H1 (cell line): ENCODE results near the gene C1GALT1C1. TPM values are rescaled to one million over a fixed set of nuclear protein-coding genes. Genes with fewer than 3 reads are reported as not detected.

Source experiments
- ASH2L ChIP-seq: fragments of 200-600, 300-600 bp; sonication (generic); IDR thresholded peaks from one replicate; pipeline ENCODE4 v1.7.1; 2017; ENCODE audit warnings: low read length
- BCL11A ChIP-seq, 2 experiments: IDR thresholded peaks; one replicate each; pipeline ENCODE4 v1.6.1; 2011; ENCODE audit warnings: low read depth in 2 of 2, low read length in 2 of 2, mild to moderate bottlenecking in 2 of 2
- E2F6 ChIP-seq: IDR thresholded peaks from 2 replicates; pipeline ENCODE4 v1.6.1; 2012; ENCODE audit warnings: inconsistent platforms
- EGR1 ChIP-seq: IDR thresholded peaks from 2 replicates; pipeline ENCODE4 v1.6.1; 2011; ENCODE audit warnings: low read depth, low read length, borderline replicate concordance
- GABPA ChIP-seq: IDR thresholded peaks from 2 replicates; pipeline ENCODE4 v1.6.1; 2011; ENCODE audit warnings: mild to moderate bottlenecking, low read length, moderate library complexity, borderline replicate concordance; ENCODE audit not compliant: insufficient read depth
- MAFK ChIP-seq: IDR thresholded peaks from 2 replicates; pipeline ENCODE4 v1.6.1; 2012; ENCODE audit warnings: low read depth, mild to moderate bottlenecking, improper control_type of control experiment, low read length
- MAX ChIP-seq: IDR thresholded peaks from 2 replicates; pipeline ENCODE4 v1.6.1; 2012; ENCODE audit warnings: inconsistent platforms
- NRF1 ChIP-seq: IDR thresholded peaks from 2 replicates; pipeline ENCODE4 v1.6.1; 2011; ENCODE audit warnings: mild to moderate bottlenecking, low read depth, low read length, improper control_type of control experiment
- POLR2A ChIP-seq, 2 experiments: IDR thresholded peaks; 1 replicate in 1 of 2; 2 replicates in 1 of 2; pipeline ENCODE4 v1.6.1; 2011; ENCODE audit warnings: low read depth in 2 of 2, low read length in 2 of 2, mild to moderate bottlenecking in 2 of 2; ENCODE audit errors: control extremely low read depth in 1 of 2
- RBBP5 ChIP-seq: IDR thresholded peaks from 2 replicates; pipeline ENCODE4 v1.7.1; 2012; ENCODE audit warnings: low read depth, mild to moderate bottlenecking, inconsistent platforms, low read length, moderate library complexity, borderline replicate concordance
- SIX5 ChIP-seq: IDR thresholded peaks from 2 replicates; pipeline ENCODE4 v1.6.1; 2011; ENCODE audit warnings: mild to moderate bottlenecking, low read depth, low read length
- SRF ChIP-seq: IDR thresholded peaks from 2 replicates; pipeline ENCODE4 v1.6.1; 2011; ENCODE audit warnings: mild to moderate bottlenecking, low read depth, low read length, moderate library complexity
- YY1 ChIP-seq: IDR thresholded peaks from 2 replicates; pipeline ENCODE4 v1.6.1; 2011; ENCODE audit warnings: low read depth, mild to moderate bottlenecking, low read length
- polyA plus RNA-seq, 7 experiments: library from polyadenylated mRNA; depleted of rRNA in 3 of 7; stranded (reverse) in 5 of 7; unstranded in 2 of 7; fragments of >200 nt in 5 of 7; fragments of 200-250 nt in 2 of 7; gene quantifications; 1 replicate in 5 of 7; 2 replicates in 1 of 7; 4 replicates in 1 of 7; pipeline versions ENCODE4 v1.2.1 to v1.2.3, GENCODE V29; 2011 to 2013; ENCODE audit warnings: missing spikeins in 2 of 7, mixed read lengths in 2 of 7
- total RNA-seq: library from RNA; stranded (reverse); fragmentation: NEBNext Ultra II Directional; extraction: Animal tissue kit (Norgen Biotek cat#: 25700); gene quantifications from 2 replicates; pipeline ENCODE4 v1.2.1, GENCODE V29; 2021
- TF ChIP-seq, protein P1 (sequence below), 3 experiments: IDR thresholded peaks; 1 replicate in 2 of 3; 2 replicates in 1 of 3; pipeline versions ENCODE4 v1.5.1 to v1.6.1; 2011; ENCODE audit warnings: low read length in 3 of 3, mild to moderate bottlenecking in 3 of 3, inconsistent platforms in 2 of 3, low read depth in 1 of 3, moderate library complexity in 1 of 3; ENCODE audit not compliant: insufficient read depth in 1 of 3; ENCODE audit errors: control extremely low read depth in 1 of 3

C1GALT1C1 gene
- total and polyA plus RNA-seq, 2 of the 8 experiments (the other 6 are each of a cell fraction or from before 2014, with no cell fraction given), result 12.5 to 13.9 TPM

- TF ChIP-seq, protein P1, sequence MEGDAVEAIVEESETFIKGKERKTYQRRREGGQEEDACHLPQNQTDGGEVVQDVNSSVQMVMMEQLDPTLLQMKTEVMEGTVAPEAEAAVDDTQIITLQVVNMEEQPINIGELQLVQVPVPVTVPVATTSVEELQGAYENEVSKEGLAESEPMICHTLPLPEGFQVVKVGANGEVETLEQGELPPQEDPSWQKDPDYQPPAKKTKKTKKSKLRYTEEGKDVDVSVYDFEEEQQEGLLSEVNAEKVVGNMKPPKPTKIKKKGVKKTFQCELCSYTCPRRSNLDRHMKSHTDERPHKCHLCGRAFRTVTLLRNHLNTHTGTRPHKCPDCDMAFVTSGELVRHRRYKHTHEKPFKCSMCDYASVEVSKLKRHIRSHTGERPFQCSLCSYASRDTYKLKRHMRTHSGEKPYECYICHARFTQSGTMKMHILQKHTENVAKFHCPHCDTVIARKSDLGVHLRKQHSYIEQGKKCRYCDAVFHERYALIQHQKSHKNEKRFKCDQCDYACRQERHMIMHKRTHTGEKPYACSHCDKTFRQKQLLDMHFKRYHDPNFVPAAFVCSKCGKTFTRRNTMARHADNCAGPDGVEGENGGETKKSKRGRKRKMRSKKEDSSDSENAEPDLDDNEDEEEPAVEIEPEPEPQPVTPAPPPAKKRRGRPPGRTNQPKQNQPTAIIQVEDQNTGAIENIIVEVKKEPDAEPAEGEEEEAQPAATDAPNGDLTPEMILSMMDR (IDR thresholded peaks at IDR 0.05; ENCODE audit: control extremely low read depth in 1 of 3, insufficient read depth in 1 of 3, low read depth in 1 of 3, low read length in 3 of 3), result no peak
- TF ChIP-seq MAFK (no peak), GABPA (no peak), POLR2A (IDR thresholded peaks at IDR 0.05; ENCODE audit: control extremely low read depth in 1 of 2, low read depth in 2 of 2, low read length in 2 of 2) (peak in 1 of 2 experiments; percentile 81; a peak in 2 of 3 replicates), ASH2L (peak; percentile 59), MAX (no peak), EGR1 (no peak), SIX5 (no peak), E2F6 (no peak), BCL11A (IDR thresholded peaks at IDR 0.05; ENCODE audit: low read depth in 2 of 2, low read length in 2 of 2) (no peak), NRF1 (peak; percentile 47), SRF (no peak), YY1 (no peak), RBBP5 (no peak)
Observed at GRCh38 chrX:120629667-120630537, at the start of gene C1GALT1C1 (continued).
